ENCODE data around the gene POLE.
"Not testable (repeated sequence)": the region's sequence is repeated elsewhere in the genome, so short reads cannot be mapped to it uniquely, and the experiment has no call there.

Gene POLE

DNA sequence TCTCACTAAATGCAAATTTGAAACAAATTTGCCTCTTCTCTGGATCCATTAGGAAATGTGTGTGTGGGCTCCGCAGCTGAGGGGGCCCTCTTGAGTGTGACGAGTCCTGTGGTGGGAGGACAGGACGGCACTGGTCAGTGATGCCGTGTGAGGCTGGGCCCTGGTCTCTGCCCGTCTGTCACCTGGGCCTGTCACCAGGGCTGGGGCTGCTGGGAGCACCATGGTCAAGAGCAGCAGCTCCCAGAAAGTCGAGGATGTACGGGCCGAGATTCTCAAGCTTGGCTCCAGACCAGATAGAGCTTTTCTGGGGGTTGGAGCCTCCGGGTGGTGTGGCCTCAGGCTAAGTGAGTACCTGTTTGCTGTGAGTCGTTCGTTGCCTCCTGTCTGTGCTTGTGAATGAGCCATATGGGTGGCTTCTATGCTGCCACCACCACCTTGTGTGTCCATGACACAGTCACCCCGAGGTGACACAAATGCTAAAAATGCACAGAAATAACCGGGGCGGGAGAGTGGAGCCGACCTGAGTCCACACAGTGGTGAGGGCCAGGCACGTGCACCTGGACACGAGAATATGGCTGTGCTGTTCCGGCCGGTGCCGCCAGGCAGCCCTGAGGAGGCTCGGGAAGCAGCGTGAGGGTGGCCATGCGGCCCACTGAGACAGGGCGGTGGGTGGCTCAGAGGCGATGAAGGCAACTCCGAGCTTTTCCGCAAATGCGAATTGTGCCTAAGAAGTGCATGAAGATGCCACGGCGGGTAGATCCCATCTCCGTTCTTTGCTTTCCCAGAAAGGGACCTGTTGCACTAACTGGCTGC, 32.2 kb upstream of the POLE start:
- DNase-seq, result no peak

- DNase-seq, result no peak
These were observed 31.5 kb upstream of the POLE start for GRCh38 chr12:132718644-132719043.

DNA sequence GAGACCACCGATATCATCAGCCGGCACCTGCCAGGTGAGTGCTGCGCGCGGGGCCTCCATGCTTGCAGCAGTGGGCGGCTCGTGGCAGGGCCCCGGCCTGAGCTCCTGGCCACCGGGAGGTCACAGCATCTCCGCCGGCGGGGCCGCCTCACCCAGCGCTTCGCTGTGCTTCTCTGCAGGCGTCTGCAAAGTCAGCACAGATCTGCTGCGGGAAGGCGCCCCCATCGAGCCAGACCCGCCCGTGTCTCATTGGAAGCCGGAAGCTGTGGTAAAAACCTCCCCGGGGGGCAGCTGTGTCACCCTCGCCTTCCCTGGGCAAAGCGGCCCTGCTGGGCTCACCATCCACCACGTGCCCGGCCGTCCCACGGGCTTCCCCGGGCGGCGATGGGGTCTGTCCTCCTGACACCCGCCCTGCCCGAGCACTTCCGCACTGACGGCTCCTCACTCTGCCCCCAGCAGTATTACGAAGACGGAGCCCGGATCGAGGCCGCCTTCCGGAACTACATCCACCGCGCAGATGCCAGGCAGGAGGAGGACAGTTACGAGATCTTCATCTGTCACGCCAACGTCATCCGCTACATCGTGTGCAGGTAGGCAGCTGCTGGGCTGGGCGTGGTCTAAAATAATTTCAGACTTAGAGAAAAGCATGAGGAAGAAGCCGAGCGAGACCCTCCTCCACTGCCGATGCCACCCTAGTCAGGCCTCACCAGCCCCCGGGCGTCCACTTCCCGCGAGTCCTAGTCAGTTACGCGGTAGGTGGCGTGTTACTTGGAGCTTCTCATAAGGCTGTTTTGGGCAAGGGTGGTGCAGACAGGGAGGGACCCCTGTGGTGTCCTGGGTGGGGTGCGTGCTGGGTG, 30.6 kb upstream of the POLE start:
- no peak for DNase-seq

DNA sequence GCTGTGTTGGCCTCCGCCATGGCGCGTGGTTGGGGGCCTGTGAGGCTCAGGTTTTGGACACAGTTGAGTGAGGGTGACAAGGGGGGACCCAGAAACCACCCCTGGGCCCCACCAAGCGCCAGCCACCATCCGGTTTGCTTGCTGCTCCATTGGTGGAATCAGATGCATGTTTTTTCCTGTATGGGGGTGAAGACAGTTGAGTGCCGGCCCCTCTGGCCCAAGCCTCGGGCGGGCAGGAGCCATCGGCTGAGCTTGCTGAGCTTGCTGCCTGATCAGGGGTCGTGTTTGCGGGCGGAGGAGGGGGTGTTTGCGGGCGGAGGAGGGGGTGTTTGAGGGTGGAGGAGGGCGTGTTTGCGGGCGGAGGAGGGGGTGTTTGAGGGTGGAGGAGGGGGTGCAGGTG, 29.9 kb upstream of the POLE start:
- DNase-seq, result no peak

DNA sequence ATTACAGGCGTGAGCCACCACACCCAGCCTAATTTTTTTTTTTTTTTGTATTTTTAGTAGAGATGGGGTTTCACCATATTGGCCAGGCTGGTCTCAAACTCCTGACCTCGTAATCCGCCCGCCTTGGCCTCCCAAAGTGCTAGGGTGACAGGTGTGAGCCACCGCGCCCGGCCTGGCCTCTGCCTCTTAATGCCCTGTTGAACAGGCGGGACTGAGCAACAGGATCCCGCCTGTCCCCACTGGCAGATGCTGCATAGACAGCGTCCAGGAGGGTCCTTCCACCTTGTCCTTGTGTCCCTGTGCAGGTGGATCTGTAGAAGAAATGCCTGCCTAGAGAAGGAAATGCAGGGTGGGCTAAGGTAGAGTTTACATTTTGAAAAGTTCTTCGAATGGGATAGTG, 29.2 kb upstream of the POLE start:
- DNase-seq, result no peak

DNA sequence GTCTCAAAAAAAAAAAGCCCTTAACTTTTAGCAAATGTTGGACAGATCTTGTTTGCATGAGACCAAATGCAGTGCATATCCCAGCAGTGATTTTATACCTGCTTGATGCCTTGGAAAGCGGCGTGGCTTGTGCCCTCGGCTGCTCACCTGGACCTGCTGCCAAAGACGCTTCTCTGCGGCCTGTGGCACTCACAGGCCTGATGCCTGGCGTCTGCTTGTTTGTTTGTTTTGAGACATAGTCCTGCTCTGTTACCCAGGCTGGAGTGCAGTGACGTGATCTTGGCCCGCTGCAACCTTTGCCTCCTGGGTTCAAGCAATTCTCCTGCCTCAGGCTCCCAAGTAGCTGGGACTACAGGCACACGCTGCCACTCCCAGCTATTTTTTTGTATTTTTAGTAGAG, 28.7 kb upstream of the POLE start:
- DNase-seq, result no peak

DNA sequence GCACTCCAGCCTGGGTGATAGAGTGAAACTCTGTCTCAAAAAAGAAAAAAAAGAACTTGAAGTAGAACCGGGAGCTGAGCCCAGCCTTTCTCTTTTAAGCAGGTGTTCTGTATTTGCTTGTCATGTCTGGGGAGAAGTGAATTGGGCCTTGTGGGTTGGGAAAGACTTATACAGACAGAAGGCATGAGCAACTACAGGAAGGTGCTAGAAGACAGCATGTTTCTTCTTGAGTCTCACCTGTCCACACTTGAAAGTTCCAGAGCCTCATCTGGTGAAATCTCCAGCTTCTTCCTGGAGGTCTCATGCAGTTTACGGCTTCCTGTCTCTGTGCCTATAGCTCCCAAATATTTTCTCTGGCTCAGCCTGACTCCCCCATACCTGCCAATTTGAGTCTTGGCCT, 26.0 kb upstream of the POLE start:
- DNase-seq, result no peak

GRCh38 chr12:132711080-132711843, 24.1 kb upstream of the POLE start:
- DNase-seq, result peak in 1 of 56 donors; percentile 51

- DNase-seq, result peak in 52 of 56 donors; percentile 20 to 86 (median 62)
These were observed 23.4 kb upstream of the POLE start, which contains the start of gene PGAM5 for GRCh38 chr12:132710405-132711079. Gene PGAM5, plus strand, starts transcription at chr12:132710842. Its CDS starts 35 bp downstream, at chr12:132710877.

- peak in 6 of 56 donors; percentile 23 to 56 (median 36) for DNase-seq
These were observed 22.9 kb upstream of the POLE start for GRCh38 chr12:132710043-132710404.

- DNase-seq, result no peak
These were observed 21.0 kb upstream of the POLE start for GRCh38 chr12:132708150-132708549.

GRCh38 chr12:132707241-132707640, 20.1 kb upstream of the POLE start:
- no peak for DNase-seq

- DNase-seq, result no peak
These were observed 16.5 kb upstream of the POLE start for GRCh38 chr12:132703641-132704040.

- no peak for DNase-seq
These were observed 15.5 kb upstream of the POLE start for GRCh38 chr12:132702640-132703039.

GRCh38 chr12:132700212-132700822, 13.2 kb upstream of the POLE start:
- DNase-seq, result no peak

DNA sequence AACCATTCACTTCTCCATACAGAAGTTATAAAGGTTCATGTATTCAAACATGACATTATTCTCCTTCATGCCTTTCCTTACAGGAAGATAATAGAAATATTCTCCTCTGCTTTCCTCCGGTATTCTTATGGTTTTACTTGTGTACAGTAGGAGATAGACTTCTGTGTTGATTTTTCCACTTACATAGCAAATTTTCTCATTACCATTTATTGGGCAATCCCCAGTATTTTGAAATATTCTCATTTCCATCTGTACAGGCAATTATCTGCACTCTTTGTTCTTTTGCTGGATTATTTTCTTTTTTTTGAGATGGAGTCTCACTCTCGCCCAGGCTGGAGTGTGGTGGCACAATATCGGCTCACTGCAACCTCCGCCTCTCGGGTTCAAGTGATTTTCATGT, 11.2 kb upstream of the POLE start:
- no peak for DNase-seq

- DNase-seq, result no peak
These were observed 8.3 kb upstream of the POLE start for GRCh38 chr12:132695431-132695830.

DNA sequence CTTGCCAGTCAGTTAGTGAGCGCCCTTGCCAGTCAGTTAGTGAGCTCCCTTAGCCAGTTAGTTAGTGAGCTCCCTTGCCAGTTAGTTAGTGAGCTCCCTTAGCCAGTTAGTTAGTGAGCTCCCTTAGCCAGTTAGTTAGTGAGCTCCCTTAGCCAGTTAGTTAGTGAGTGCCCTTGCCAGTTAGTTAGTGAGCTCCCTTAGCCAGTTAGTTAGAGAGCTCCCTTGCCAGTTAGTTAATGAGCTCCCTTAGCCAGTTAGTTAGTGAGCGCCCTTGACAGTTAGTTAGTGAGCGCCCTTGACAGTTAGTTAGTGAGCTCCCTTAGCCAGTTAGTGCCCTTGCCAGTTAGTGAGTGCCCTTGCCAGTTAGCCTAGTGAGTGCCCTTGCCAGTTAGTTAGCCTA, 7.7 kb upstream of the POLE start:
- DNase-seq, result not testable (repeated sequence)

DNA sequence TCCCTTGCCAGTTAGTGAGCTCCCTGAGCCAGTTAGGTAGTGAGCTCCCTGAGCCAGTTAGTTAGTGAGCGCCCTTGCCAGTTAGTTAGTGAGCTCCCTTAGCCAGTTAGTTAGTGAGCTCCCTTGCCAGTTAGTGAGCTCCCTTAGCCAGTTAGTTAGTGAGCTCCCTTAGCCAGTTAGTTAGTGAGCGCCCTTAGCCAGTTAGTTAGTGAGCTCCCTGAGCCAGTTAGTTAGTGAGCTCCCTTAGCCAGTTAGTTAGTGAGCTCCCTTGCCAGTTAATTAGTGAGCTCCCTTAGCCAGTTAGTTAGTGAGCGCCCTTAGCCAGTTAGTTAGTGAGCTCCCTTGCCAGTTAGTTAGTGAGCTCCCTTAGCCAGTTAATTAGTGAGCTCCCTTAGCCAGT, 4.9 kb upstream of the POLE start:
- not testable (repeated sequence) for DNase-seq

DNA sequence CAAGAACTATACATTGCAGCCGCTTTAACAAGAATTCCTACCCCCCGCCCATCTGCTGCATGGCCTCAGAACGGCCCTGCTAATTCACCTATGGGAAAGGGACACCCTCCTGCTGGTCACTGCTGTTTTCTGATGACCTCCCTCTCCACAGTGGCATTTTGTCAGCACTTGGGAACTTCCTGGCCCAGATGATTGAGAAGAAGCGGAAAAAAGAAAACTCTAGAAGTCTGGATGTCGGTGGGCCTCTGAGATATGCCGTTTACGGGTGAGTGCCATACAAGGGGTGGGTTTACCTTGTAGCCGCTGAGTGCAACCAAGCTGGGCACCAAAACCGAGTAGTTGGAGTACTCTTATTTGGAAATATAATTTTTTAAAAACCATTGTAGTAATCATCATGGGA, 3.0 kb upstream of the POLE start:
- DNase-seq, result no peak

- DNase-seq, result no peak
These were observed 2.1 kb upstream of the POLE start for GRCh38 chr12:132689227-132689626.
